HCT116 (cell line): ENCODE measurements around the gene RAET1G. TPM values are rescaled to one million over a fixed set of nuclear protein-coding genes. Genes with fewer than 3 reads are reported as not detected.

ENCODE experiments used
- ATAC-seq: fragments of 200-7000 bp; cut with Tn5 transposase; 2 replicates; pipeline ENCODE4 v1.9.1; 2020; ENCODE audit warnings: mild to moderate bottlenecking, moderate library complexity
- BruUV-seq: library from RNA; stranded (reverse); fragments of 400-500 nt; replicated peaks from 2 replicates; lab custom pipeline; 2021; lab: Mats Ljungman, UMichigan
- CTCF ChIA-PET: fragments of 300-600 bp; sonication (Branson Sonifier 250); formaldehyde crosslinking; loops from one replicate; lab custom pipeline; 2021; ENCODE audit warnings: antibody characterized with exemption; lab: Charles Lee
- POLR2A ChIA-PET: fragments of 300-600, 350-600 bp; sonication (Branson Sonifier 250); formaldehyde crosslinking; loops from one replicate; lab custom pipeline; 2021; ENCODE audit warnings: antibody characterized with exemption; lab: Charles Lee
- RAD21 ChIA-PET, 2 experiments: fragments of 300-600 bp; sonication (Branson Sonifier 250); formaldehyde crosslinking; loops; one replicate each; lab custom pipeline; 2023; ENCODE audit warnings: low total read pairs in 2 of 2; ENCODE audit not compliant: uncharacterized antibody in 2 of 2, unreplicated experiment in 2 of 2, low non-redundant PET in 1 of 2; lab: Charles Lee
- DNase-seq: peaks from one replicate; pipeline ENCODE4 v3.0.0-alpha.2; 2010; ENCODE audit warnings: low read depth, low spot score
- H2AFZ ChIP-seq: fragments of 200-600 bp; shearing (Covaris generic), sonication (generic); 2 replicates; pipeline ENCODE4 v1.6.1; 2017; ENCODE audit warnings: low read depth, mixed run types, mixed read lengths, antibody characterized with exemption, low read length; ENCODE audit not compliant: poor library complexity, severe bottlenecking
- H3K27ac ChIP-seq: 2 replicates; pipeline ENCODE4 v1.5.1; 2012; ENCODE audit warnings: low read depth, low read length
- H3K27me3 ChIP-seq: fragments of 200-600 bp; sonication (generic); 2 replicates; pipeline ENCODE4 v1.6.1; 2016; ENCODE audit warnings: mixed run types, low read length, mixed read lengths; ENCODE audit not compliant: insufficient read depth
- H3K36me3 ChIP-seq, 2 experiments: fragments of 200-500 bp in 1 of 2; fragments of 200-600 bp in 1 of 2; sonication (Bioruptor generic) in 1 of 2; sonication (generic) in 1 of 2; 2 replicates each; pipeline versions ENCODE4 v1.5.1 to v1.6.1; 2014 to 2016; ENCODE audit warnings: low read length in 2 of 2, inconsistent platforms in 1 of 2, mixed read lengths in 1 of 2, mixed run types in 1 of 2; ENCODE audit not compliant: insufficient read depth in 2 of 2, control insufficient read depth in 1 of 2
- H3K4me1 ChIP-seq, 2 experiments: fragments of 200-600 bp in 1 of 2; sonication (generic) in 1 of 2; 2 replicates each; pipeline versions ENCODE4 v1.5.1 to v1.6.1; 2012 to 2017; ENCODE audit warnings: low read length in 2 of 2, inconsistent platforms in 1 of 2, mild to moderate bottlenecking in 1 of 2, mixed read lengths in 1 of 2, mixed run types in 1 of 2, moderate library complexity in 1 of 2; ENCODE audit not compliant: insufficient read depth in 2 of 2, control insufficient read depth in 1 of 2
- H3K4me2 ChIP-seq: fragments of 200-600 bp; sonication (generic); 2 replicates; pipeline ENCODE4 v1.6.1; 2017; ENCODE audit warnings: mixed run types, low read length, mixed read lengths
- H3K4me3 ChIP-seq, 2 experiments: fragments of 200-600 bp in 1 of 2; sonication (generic) in 1 of 2; replicated peaks in 1 of 2; 2 replicates each; pipeline ENCODE4 v1.5.1; 2011 to 2016; ENCODE audit warnings: low read length in 2 of 2, control low read depth in 1 of 2, low read depth in 1 of 2, mild to moderate bottlenecking in 1 of 2, mixed read lengths in 1 of 2, mixed run types in 1 of 2
- H3K79me2 ChIP-seq: fragments of 200-600 bp; sonication (generic); 2 replicates; pipeline ENCODE4 v1.6.1; 2017; ENCODE audit warnings: mild to moderate bottlenecking, mixed run types, low read length, moderate library complexity, mixed read lengths; ENCODE audit not compliant: insufficient read depth
- H3K9ac ChIP-seq: fragments of 200-600 bp; sonication (generic); 2 replicates; pipeline ENCODE4 v1.6.1; 2016; ENCODE audit warnings: low read length, mixed read lengths
- H3K9me2 ChIP-seq: fragments of 200-600 bp; sonication (generic), shearing (Covaris generic); 2 replicates; pipeline ENCODE4 v1.6.1; 2017; ENCODE audit warnings: mixed run types, mild to moderate bottlenecking, moderate library complexity; ENCODE audit not compliant: insufficient read depth
- H3K9me3 ChIP-seq, 2 experiments: fragments of 200-500 bp in 1 of 2; fragments of 200-600 bp in 1 of 2; sonication (Bioruptor generic) in 1 of 2; sonication (generic) in 1 of 2; 2 replicates each; pipeline ENCODE4 v1.6.1; 2014 to 2017; ENCODE audit warnings: low read length in 2 of 2, mixed read lengths in 2 of 2, inconsistent platforms in 1 of 2, low read depth in 1 of 2, mild to moderate bottlenecking in 1 of 2, mixed run types in 1 of 2, moderate library complexity in 1 of 2; ENCODE audit not compliant: control insufficient read depth in 1 of 2, insufficient read depth in 1 of 2
- H4K20me1 ChIP-seq: fragments of 200-600 bp; sonication (generic), shearing (Covaris generic); 2 replicates; pipeline ENCODE4 v1.6.1; 2017; ENCODE audit warnings: mixed run types, mild to moderate bottlenecking, moderate library complexity; ENCODE audit not compliant: insufficient read depth
- ATF3 ChIP-seq: IDR thresholded peaks from 2 replicates; pipeline ENCODE4 v1.6.1; 2012
- CEBPB ChIP-seq: IDR thresholded peaks from 2 replicates; pipeline ENCODE4 v1.6.1; 2012; ENCODE audit warnings: low read depth
- EGR1 ChIP-seq: IDR thresholded peaks from 2 replicates; pipeline ENCODE4 v1.6.1; 2012; ENCODE audit warnings: low read depth
- EZH2 ChIP-seq: fragments of 200-600 bp; sonication (generic); IDR thresholded peaks from 2 replicates; pipeline ENCODE4 v1.6.1; 2017; ENCODE audit warnings: antibody characterized with exemption, mixed run types
- EZH2phosphoT487 ChIP-seq: fragments of 200-600 bp; IDR thresholded peaks from 2 replicates; pipeline ENCODE4 v1.6.1; 2018; ENCODE audit warnings: antibody characterized with exemption, borderline replicate concordance
- FOSL1 ChIP-seq: IDR thresholded peaks from 2 replicates; pipeline ENCODE4 v1.6.1; 2012; ENCODE audit warnings: low read depth
- JUND ChIP-seq: IDR thresholded peaks from 2 replicates; pipeline ENCODE4 v1.6.1; 2012
- MAX ChIP-seq: IDR thresholded peaks from 2 replicates; pipeline ENCODE4 v1.6.1; 2012
- POLR2A ChIP-seq: IDR thresholded peaks from 2 replicates; pipeline ENCODE4 v1.7.0; 2011; ENCODE audit warnings: borderline replicate concordance; ENCODE audit not compliant: insufficient read depth, insufficient read length; ENCODE audit errors: extremely low read depth
- RAD21 ChIP-seq: IDR thresholded peaks from 2 replicates; pipeline ENCODE4 v1.6.1; 2012; ENCODE audit warnings: low read depth, mild to moderate bottlenecking
- SIN3A ChIP-seq: IDR thresholded peaks from 2 replicates; pipeline ENCODE4 v1.6.1; 2012; ENCODE audit warnings: low read depth
- SP1 ChIP-seq: IDR thresholded peaks from 2 replicates; pipeline ENCODE4 v1.6.1; 2012; ENCODE audit warnings: low read depth
- SRF ChIP-seq: IDR thresholded peaks from 2 replicates; pipeline ENCODE4 v1.6.1; 2012; ENCODE audit warnings: low read depth
- TCF7L2 ChIP-seq: IDR thresholded peaks from 2 replicates; pipeline ENCODE4 v1.7.0; 2011; ENCODE audit warnings: borderline replicate concordance, inconsistent platforms; ENCODE audit not compliant: insufficient read depth, insufficient read length; ENCODE audit errors: extremely low read depth
- YY1 ChIP-seq: IDR thresholded peaks from 2 replicates; pipeline ENCODE4 v1.6.1; 2011; ENCODE audit warnings: low read length, low read depth, moderate library complexity, mild to moderate bottlenecking; ENCODE audit not compliant: insufficient replicate concordance; ENCODE audit errors: extremely low read depth
- ZBTB33 ChIP-seq: IDR thresholded peaks from 2 replicates; pipeline ENCODE4 v1.6.1; 2011; ENCODE audit warnings: mild to moderate bottlenecking, low read length, moderate library complexity; ENCODE audit not compliant: insufficient replicate concordance; ENCODE audit errors: extremely low read depth
- ZFX ChIP-seq: fragments of 450-650 bp; IDR thresholded peaks from 2 replicates; pipeline ENCODE4 v1.6.1; 2017
- ZNF274 ChIP-seq: fragments of 200-500 bp; sonication (Bioruptor generic); IDR thresholded peaks from 2 replicates; pipeline ENCODE4 v1.6.1; 2014; ENCODE audit warnings: mild to moderate bottlenecking, low read depth, low read length, inconsistent platforms
- intact Hi-C: fragments of 100-400 bp; cut with micrococcal nuclease; formaldehyde crosslinking; loops from 2 replicates; pipeline ENCODE4 v1.10.0; 2022
- total RNA-seq: library from RNA; stranded (reverse); gene quantifications from one replicate; pipeline ENCODE4 v1.2.1, GENCODE V29; 2021; ENCODE audit not compliant: unreplicated experiment
- TF ChIP-seq, protein P1 (sequence below): IDR thresholded peaks from 2 replicates; pipeline ENCODE4 v1.6.1; 2012; ENCODE audit warnings: low read depth

The RAET1G gene
- total RNA-seq, 1 experiment from 2014 or later, result 0.37 TPM

DNA sequence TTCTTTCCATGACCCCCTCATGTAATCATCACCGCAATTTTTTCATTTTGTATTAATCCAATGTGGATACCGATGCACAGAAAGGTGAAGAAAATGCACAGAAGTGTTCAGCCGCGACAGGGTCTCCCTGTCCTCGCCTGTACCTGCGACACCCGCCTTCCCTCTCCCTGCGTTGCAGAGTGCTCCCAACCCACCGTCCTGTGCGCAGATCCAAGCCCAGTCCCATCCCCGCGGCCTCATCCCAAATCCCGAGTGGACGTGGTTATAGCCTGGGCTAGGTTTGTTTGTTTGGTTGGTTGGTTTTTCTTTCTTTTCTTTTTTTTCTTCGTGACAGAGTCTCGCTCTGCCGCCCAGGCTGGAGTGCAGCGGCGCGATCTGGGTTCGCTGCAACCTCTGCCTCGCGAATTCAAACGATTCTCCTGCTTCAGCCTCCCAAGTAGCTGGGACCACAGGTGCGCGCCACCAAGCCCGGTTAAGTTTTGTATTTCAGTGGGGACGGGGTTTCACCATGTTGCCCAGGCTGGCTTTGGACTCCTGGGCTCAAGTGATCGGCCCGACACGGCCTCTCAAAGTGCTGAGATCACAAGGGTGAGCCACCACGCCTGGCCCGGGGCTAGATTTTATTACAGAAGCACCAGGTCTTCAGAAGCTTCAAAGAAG lies 536 bp upstream of the RAET1G start:
- Histone ChIP-seq H3K27ac (no peak overlapping the region), H2AFZ (peak overlapping the region; percentile 45)
- no peak for ATAC-seq

More for the DNA sequence above, 536 bp upstream of the RAET1G start:
- Histone ChIP-seq H3K36me3 (no peaks in the 10 kb centered on the region), H3K4me3 (peak overlapping the region; percentile 46 to 62; a peak in 3 of 4 replicates), H3K9me3 (no peaks in the 10 kb centered on the region), H3K4me2 (peak overlapping the region; percentile 85), H3K9ac (no peak overlapping the region), H3K79me2 (no peaks in the 10 kb centered on the region), H4K20me1 (no peaks in the 10 kb centered on the region), H3K4me1 (peaks cover 3 to 22% of the 10 kb centered on the region in 2 experiments; a peak in 3 of 4 replicates), H3K27me3 (no peaks in the 10 kb centered on the region), H3K9me2 (no peaks in the 10 kb centered on the region)
- DNase-seq, result no peak
- intact Hi-C loops, result no loop called here
- RAD21 ChIA-PET, result no interaction called here
- BruUV-seq, result no TSS peak
- CTCF ChIA-PET, result interaction anchor here (0.7 kb wide), 1 partner anchor 83 kb away, joined by 3 read pairs; no protein-coding TSS in a partner anchor
- TF ChIP-seq TCF7L2 (no peak), EGR1 (no peak), RAD21 (no peak), SP1 (no peak), CEBPB (no peak), POLR2A (no peak), ATF3 (no peak), SIN3A (no peak), ZNF274 (no peak), YY1 (no peak), ZFX (no peak), EZH2phosphoT487 (no peak), SRF (no peak), EZH2 (no peak), MAX (no peak), FOSL1 (no peak), ZBTB33 (no peak), JUND (no peak)
- TF ChIP-seq, protein P1, sequence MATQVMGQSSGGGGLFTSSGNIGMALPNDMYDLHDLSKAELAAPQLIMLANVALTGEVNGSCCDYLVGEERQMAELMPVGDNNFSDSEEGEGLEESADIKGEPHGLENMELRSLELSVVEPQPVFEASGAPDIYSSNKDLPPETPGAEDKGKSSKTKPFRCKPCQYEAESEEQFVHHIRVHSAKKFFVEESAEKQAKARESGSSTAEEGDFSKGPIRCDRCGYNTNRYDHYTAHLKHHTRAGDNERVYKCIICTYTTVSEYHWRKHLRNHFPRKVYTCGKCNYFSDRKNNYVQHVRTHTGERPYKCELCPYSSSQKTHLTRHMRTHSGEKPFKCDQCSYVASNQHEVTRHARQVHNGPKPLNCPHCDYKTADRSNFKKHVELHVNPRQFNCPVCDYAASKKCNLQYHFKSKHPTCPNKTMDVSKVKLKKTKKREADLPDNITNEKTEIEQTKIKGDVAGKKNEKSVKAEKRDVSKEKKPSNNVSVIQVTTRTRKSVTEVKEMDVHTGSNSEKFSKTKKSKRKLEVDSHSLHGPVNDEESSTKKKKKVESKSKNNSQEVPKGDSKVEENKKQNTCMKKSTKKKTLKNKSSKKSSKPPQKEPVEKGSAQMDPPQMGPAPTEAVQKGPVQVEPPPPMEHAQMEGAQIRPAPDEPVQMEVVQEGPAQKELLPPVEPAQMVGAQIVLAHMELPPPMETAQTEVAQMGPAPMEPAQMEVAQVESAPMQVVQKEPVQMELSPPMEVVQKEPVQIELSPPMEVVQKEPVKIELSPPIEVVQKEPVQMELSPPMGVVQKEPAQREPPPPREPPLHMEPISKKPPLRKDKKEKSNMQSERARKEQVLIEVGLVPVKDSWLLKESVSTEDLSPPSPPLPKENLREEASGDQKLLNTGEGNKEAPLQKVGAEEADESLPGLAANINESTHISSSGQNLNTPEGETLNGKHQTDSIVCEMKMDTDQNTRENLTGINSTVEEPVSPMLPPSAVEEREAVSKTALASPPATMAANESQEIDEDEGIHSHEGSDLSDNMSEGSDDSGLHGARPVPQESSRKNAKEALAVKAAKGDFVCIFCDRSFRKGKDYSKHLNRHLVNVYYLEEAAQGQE, result no peak
- POLR2A ChIA-PET, result no interaction called here
